Fibroblast of the aortic adventitia (primary cell): Measurements from ENCODE around the gene CLCN4. TPM values are rescaled to one million over a fixed set of nuclear protein-coding genes. Genes with fewer than 3 reads are reported as not detected.
A peak's percentile ranks its signal among the peaks of the same experiment; 100 is the strongest.

Experiments used
- DNase-seq: peaks from one replicate; pipeline ENCODE4 v3.0.0-alpha.2; 2010; ENCODE audit warnings: low read depth
- H3K4me3 ChIP-seq: 2 replicates; pipeline ENCODE4 v1.5.1; 2011; ENCODE audit warnings: low read depth, mild to moderate bottlenecking, control low read depth, low read length, moderate library complexity
- total RNA-seq: library from RNA; depleted of rRNA; stranded (reverse); fragments of >200 nt; gene quantifications from 2 replicates; pipeline ENCODE4 v1.2.3, GENCODE V29; 2012; ENCODE audit warnings: low replicate concordance
- TF ChIP-seq, protein P1 (sequence below): IDR thresholded peaks from 2 replicates; pipeline ENCODE4 v1.5.1; 2011; ENCODE audit warnings: mild to moderate bottlenecking, low read length, control low read depth, inconsistent platforms; ENCODE audit not compliant: insufficient read depth

Gene CLCN4
- total RNA-seq, 1 donor, result 6.7 TPM

DNA sequence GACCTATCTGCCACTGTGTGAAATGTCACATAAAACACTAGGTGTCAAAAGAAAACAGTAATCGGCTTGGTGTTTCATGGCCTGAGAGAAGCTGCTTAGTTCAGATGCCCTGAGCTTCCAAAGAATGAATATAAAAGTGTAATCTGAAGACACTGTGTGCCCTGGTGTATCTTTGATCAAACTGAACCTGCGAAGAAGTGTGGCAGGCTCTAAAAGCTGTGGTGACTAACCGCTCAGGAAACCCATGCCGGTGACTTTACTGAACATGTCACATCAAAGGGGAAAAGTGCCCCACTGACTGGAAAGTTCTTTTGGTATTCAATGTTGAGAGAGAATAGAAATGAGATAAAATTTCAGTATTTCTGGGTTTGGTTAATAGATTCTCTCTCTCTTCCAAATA lies 89.1 kb downstream of the CLCN4 start:
- no peak overlapping the region for H3K4me3 ChIP-seq
- DNase-seq, result no peak
- TF ChIP-seq, protein P1, sequence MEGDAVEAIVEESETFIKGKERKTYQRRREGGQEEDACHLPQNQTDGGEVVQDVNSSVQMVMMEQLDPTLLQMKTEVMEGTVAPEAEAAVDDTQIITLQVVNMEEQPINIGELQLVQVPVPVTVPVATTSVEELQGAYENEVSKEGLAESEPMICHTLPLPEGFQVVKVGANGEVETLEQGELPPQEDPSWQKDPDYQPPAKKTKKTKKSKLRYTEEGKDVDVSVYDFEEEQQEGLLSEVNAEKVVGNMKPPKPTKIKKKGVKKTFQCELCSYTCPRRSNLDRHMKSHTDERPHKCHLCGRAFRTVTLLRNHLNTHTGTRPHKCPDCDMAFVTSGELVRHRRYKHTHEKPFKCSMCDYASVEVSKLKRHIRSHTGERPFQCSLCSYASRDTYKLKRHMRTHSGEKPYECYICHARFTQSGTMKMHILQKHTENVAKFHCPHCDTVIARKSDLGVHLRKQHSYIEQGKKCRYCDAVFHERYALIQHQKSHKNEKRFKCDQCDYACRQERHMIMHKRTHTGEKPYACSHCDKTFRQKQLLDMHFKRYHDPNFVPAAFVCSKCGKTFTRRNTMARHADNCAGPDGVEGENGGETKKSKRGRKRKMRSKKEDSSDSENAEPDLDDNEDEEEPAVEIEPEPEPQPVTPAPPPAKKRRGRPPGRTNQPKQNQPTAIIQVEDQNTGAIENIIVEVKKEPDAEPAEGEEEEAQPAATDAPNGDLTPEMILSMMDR, result no peak

DNA sequence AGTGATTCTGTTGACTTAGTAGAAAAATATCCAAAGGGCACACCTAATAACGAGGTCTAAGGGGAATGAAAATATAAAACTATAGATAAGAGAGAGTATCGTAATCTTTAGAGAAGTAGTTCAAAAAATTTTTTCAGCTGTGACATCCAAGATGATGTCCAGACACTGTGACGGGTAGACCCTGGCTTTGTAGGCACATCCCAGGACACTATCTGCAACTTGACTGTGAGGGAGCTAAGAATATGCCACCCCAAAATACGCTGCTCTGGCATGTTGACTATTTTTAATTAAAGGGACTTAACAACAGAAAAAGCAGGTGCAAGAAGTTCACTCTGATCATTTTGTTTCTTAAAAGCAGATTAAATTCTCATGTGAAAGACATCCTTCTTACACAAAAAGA lies 89.5 kb downstream of the CLCN4 start:
- TF ChIP-seq, protein P1, result no peak
- DNase-seq, result no peak
- no peak overlapping the region for H3K4me3 ChIP-seq

DNA sequence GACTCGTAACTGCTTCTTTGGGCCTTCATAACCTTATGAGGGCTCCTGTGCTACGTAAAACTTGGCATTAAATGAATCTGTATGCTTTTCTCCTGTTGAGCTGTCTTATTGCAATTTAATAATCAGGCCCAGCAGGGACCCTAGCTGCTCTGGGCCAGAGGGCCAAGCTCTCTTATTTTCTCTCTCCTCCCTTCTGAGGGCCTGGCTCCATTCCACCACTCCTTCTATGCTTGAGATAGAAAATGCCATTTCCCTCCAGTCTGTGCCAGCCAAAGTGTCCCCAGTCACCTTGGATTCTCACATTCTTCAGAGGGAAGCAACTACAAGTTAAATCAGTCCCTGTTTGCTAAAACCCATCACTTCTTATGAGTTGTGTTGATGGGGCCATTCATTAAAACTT lies 90.1 kb downstream of the CLCN4 start:
- no peak for DNase-seq
- H3K4me3 ChIP-seq, result no peak overlapping the region
- TF ChIP-seq, protein P1, result no peak

DNA sequence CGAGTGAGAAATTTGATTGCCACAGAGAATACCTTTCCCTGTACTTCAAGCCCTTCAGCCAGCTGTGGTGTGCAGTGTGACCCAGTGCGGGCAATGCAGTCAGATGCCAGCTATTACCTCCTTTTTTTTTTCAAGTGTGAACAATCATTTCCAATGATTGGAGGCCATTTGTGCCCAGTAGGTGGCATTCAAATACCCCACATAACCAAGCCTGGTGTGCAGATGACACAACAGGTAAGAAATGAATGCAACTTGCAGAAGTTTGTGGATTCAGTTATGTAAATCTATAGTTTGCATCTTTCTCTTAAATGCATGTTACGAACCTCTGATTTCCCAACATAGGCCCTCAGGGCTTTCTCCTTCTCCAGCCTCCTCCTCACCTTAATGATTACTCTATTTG lies 98.0 kb downstream of the CLCN4 start:
- TF ChIP-seq, protein P1, result no peak
- peak; percentile 8 for DNase-seq
- no peak overlapping the region for H3K4me3 ChIP-seq

DNA sequence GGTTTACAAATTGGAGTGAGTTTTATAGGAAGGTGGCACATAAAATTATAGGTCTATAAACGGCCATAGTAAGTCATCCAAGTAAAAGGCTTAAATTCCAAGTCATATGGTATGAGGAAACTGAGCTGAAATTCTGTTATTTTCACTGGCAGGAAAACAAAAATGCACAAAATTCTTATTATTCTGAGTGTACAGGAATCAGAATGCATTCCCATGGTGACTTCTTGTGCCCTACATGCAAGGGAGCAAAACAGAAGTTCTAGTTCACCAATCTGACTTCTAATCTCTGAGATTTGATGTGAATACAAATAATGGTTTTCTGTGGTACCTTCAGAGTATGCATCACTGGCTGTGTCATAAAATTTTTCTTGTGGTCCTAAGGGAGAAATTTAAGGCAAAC lies 102.9 kb downstream of the CLCN4 start:
- peak; percentile 78 for DNase-seq
- TF ChIP-seq, protein P1, result no peak
- H3K4me3 ChIP-seq, result no peak overlapping the region

DNA sequence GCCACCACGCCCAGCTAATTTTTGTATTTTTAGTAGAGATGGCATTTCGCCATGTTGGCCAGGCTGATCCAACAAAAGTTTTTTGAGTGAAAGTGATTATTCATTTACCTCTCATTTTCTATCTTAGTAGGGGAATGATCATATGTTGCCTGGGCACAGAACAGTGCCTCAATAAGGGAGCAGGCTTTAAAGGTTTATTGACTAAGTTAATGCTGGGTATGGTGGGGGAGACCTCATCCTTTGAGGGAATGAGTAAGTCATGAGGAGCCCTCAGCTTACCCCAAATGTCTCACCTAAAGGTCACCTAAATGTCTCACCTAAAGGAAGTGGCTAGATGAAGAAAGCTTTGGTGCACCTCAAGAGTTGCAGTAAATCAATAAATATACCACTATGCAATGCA lies 109.0 kb downstream of the CLCN4 start:
- no peak for DNase-seq
- TF ChIP-seq, protein P1, result no peak
- no peak overlapping the region for H3K4me3 ChIP-seq

DNA sequence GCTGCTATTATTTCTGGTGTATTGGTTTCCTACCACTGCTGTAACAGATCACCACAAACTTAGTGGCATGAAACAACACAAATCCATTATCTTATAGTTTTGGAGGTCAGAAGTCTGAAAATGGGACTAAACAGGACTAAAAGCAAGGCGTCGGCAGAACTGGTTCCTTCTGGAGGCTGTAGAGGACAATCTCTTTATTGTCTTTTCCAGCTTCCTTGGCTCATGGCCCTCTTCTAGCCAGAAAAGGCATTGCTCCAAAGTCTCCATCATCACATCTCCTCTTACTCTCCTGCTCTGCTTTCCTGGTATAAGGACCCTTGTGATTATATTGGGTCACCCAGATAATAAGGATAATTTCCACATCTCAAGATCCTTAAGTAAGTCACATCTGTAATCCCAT lies 121.9 kb downstream of the CLCN4 start:
- H3K4me3 ChIP-seq, result no peak overlapping the region
- TF ChIP-seq, protein P1, result no peak
- no peak for DNase-seq
